H1 (cell line): ENCODE data around the gene SPATA33. TPM values are rescaled to one million over a fixed set of nuclear protein-coding genes. Genes with fewer than 3 reads are reported as not detected.

Experiments
- CHD1 ChIP-seq: IDR thresholded peaks from 2 replicates; pipeline ENCODE4 v1.6.1; 2012; ENCODE audit warnings: low read depth, low read length, improper control_type of control experiment
- CREB1 ChIP-seq: IDR thresholded peaks from 2 replicates; pipeline ENCODE4 v1.6.1; 2012; ENCODE audit warnings: inconsistent platforms
- HDAC6 ChIP-seq: IDR thresholded peaks from one replicate; pipeline ENCODE4 v1.7.1; 2012; ENCODE audit warnings: low read depth, mild to moderate bottlenecking, inconsistent platforms, low read length, moderate library complexity
- JUND ChIP-seq: IDR thresholded peaks from 2 replicates; pipeline ENCODE4 v1.6.1; 2011; ENCODE audit warnings: mild to moderate bottlenecking, improper control_type of control experiment, low read length
- NANOG ChIP-seq: IDR thresholded peaks from 2 replicates; pipeline ENCODE4 v1.6.1; 2011; ENCODE audit warnings: low read length, low read depth, mild to moderate bottlenecking, inconsistent platforms; ENCODE audit not compliant: insufficient read depth, poor library complexity, severe bottlenecking
- RNF2 ChIP-seq: fragments of 200-900, 300-1000 bp; sonication (generic); IDR thresholded peaks from 2 replicates; pipeline ENCODE4 v1.7.1; 2016; ENCODE audit warnings: borderline replicate concordance, low read depth, mild to moderate bottlenecking, antibody characterized with exemption, low read length; ENCODE audit not compliant: poor library complexity, severe bottlenecking; ENCODE audit errors: missing control alignments
- polyA plus RNA-seq, 7 experiments: library from polyadenylated mRNA; depleted of rRNA in 3 of 7; stranded (reverse) in 5 of 7; unstranded in 2 of 7; fragments of >200 nt in 5 of 7; fragments of 200-250 nt in 2 of 7; gene quantifications; 1 replicate in 5 of 7; 2 replicates in 1 of 7; 4 replicates in 1 of 7; pipeline versions ENCODE4 v1.2.1 to v1.2.3, GENCODE V29; 2011 to 2013; ENCODE audit warnings: missing spikeins in 2 of 7, mixed read lengths in 2 of 7
- total RNA-seq: library from RNA; stranded (reverse); fragmentation: NEBNext Ultra II Directional; extraction: Animal tissue kit (Norgen Biotek cat#: 25700); gene quantifications from 2 replicates; pipeline ENCODE4 v1.2.1, GENCODE V29; 2021
- TF ChIP-seq, protein P1 (sequence below): fragments of 300-600 bp; sonication (generic); IDR thresholded peaks from 2 replicates; pipeline ENCODE4 v1.7.1; 2012; ENCODE audit warnings: low read length, moderate library complexity, mild to moderate bottlenecking, inconsistent platforms; ENCODE audit not compliant: insufficient replicate concordance
- TF ChIP-seq, protein P2 (sequence below): IDR thresholded peaks from 2 replicates; pipeline ENCODE4 v1.6.1; 2012; ENCODE audit warnings: low read length, inconsistent platforms
- TF ChIP-seq, protein P3 (sequence below): IDR thresholded peaks from 2 replicates; pipeline ENCODE4 v1.6.1; 2011; ENCODE audit warnings: low read depth, mild to moderate bottlenecking, low read length; ENCODE audit not compliant: insufficient read depth

Gene SPATA33
- total and polyA plus RNA-seq, 2 of the 8 experiments (the other 6 are each of a cell fraction or from before 2014, with no cell fraction given), result 5.4 to 16.9 TPM

DNA sequence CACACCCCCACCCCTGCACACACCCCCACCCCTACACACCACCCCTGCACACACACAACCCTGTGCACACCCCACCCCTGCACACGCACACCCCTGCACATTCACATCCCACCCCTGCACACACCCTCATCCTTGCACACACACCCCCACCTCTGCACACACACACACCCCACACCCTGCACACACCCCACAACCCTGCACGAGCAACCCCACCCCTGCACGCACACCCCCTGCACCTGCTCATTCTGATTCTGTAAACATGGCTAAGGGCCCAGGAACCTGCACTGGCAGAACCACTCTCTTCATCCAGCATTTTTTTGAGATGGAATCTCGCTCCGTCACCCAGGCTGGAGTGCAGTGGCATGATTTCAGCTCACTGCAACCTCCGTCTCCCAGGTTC is 18.3 kb upstream of the SPATA33 start (continued):
- TF ChIP-seq, protein P1, sequence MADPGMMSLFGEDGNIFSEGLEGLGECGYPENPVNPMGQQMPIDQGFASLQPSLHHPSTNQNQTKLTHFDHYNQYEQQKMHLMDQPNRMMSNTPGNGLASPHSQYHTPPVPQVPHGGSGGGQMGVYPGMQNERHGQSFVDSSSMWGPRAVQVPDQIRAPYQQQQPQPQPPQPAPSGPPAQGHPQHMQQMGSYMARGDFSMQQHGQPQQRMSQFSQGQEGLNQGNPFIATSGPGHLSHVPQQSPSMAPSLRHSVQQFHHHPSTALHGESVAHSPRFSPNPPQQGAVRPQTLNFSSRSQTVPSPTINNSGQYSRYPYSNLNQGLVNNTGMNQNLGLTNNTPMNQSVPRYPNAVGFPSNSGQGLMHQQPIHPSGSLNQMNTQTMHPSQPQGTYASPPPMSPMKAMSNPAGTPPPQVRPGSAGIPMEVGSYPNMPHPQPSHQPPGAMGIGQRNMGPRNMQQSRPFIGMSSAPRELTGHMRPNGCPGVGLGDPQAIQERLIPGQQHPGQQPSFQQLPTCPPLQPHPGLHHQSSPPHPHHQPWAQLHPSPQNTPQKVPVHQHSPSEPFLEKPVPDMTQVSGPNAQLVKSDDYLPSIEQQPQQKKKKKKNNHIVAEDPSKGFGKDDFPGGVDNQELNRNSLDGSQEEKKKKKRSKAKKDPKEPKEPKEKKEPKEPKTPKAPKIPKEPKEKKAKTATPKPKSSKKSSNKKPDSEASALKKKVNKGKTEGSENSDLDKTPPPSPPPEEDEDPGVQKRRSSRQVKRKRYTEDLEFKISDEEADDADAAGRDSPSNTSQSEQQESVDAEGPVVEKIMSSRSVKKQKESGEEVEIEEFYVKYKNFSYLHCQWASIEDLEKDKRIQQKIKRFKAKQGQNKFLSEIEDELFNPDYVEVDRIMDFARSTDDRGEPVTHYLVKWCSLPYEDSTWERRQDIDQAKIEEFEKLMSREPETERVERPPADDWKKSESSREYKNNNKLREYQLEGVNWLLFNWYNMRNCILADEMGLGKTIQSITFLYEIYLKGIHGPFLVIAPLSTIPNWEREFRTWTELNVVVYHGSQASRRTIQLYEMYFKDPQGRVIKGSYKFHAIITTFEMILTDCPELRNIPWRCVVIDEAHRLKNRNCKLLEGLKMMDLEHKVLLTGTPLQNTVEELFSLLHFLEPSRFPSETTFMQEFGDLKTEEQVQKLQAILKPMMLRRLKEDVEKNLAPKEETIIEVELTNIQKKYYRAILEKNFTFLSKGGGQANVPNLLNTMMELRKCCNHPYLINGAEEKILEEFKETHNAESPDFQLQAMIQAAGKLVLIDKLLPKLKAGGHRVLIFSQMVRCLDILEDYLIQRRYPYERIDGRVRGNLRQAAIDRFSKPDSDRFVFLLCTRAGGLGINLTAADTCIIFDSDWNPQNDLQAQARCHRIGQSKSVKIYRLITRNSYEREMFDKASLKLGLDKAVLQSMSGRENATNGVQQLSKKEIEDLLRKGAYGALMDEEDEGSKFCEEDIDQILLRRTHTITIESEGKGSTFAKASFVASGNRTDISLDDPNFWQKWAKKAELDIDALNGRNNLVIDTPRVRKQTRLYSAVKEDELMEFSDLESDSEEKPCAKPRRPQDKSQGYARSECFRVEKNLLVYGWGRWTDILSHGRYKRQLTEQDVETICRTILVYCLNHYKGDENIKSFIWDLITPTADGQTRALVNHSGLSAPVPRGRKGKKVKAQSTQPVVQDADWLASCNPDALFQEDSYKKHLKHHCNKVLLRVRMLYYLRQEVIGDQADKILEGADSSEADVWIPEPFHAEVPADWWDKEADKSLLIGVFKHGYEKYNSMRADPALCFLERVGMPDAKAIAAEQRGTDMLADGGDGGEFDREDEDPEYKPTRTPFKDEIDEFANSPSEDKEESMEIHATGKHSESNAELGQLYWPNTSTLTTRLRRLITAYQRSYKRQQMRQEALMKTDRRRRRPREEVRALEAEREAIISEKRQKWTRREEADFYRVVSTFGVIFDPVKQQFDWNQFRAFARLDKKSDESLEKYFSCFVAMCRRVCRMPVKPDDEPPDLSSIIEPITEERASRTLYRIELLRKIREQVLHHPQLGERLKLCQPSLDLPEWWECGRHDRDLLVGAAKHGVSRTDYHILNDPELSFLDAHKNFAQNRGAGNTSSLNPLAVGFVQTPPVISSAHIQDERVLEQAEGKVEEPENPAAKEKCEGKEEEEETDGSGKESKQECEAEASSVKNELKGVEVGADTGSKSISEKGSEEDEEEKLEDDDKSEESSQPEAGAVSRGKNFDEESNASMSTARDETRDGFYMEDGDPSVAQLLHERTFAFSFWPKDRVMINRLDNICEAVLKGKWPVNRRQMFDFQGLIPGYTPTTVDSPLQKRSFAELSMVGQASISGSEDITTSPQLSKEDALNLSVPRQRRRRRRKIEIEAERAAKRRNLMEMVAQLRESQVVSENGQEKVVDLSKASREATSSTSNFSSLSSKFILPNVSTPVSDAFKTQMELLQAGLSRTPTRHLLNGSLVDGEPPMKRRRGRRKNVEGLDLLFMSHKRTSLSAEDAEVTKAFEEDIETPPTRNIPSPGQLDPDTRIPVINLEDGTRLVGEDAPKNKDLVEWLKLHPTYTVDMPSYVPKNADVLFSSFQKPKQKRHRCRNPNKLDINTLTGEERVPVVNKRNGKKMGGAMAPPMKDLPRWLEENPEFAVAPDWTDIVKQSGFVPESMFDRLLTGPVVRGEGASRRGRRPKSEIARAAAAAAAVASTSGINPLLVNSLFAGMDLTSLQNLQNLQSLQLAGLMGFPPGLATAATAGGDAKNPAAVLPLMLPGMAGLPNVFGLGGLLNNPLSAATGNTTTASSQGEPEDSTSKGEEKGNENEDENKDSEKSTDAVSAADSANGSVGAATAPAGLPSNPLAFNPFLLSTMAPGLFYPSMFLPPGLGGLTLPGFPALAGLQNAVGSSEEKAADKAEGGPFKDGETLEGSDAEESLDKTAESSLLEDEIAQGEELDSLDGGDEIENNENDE, result no peak
- TF ChIP-seq HDAC6 (no peak), JUND (no peak), CREB1 (no peak), RNF2 (no peak), CHD1 (no peak), NANOG (no peak)
- TF ChIP-seq, protein P2, sequence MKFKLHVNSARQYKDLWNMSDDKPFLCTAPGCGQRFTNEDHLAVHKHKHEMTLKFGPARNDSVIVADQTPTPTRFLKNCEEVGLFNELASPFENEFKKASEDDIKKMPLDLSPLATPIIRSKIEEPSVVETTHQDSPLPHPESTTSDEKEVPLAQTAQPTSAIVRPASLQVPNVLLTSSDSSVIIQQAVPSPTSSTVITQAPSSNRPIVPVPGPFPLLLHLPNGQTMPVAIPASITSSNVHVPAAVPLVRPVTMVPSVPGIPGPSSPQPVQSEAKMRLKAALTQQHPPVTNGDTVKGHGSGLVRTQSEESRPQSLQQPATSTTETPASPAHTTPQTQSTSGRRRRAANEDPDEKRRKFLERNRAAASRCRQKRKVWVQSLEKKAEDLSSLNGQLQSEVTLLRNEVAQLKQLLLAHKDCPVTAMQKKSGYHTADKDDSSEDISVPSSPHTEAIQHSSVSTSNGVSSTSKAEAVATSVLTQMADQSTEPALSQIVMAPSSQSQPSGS, result no peak
- TF ChIP-seq, protein P3, sequence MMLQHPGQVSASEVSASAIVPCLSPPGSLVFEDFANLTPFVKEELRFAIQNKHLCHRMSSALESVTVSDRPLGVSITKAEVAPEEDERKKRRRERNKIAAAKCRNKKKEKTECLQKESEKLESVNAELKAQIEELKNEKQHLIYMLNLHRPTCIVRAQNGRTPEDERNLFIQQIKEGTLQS, result no peak
